Dermis microvascular lymphatic vessel endothelial cell (primary cell): ENCODE results near the gene HS6ST3. TPM values are rescaled to one million over a fixed set of nuclear protein-coding genes. Genes with fewer than 3 reads are reported as not detected.

Experiments
- DNase-seq, 2 donors: peaks; one replicate each; pipeline versions ENCODE4 v3.0.0 to v3.0.0-alpha.2; 2010; ENCODE audit warnings: low read depth in 2 of 2
- total RNA-seq: library from RNA; depleted of rRNA; stranded (reverse); fragments of >200 nt; gene quantifications from 2 replicates; pipeline ENCODE4 v1.2.1, GENCODE V29; 2014

HS6ST3 gene
- total RNA-seq, 1 donor from 2014 or later = under 0.01 TPM

- DNase-seq = no peak
Observed at GRCh38 chr13:96297360-96297759, 207.5 kb downstream of the HS6ST3 start.

- no peak for DNase-seq
Observed at GRCh38 chr13:96299235-96299634, 209.3 kb downstream of the HS6ST3 start.

- DNase-seq = no peak
Observed at GRCh38 chr13:96308568-96308967, 218.7 kb downstream of the HS6ST3 start.

GRCh38 chr13:96314974-96315373, 225.1 kb downstream of the HS6ST3 start:
- no peak for DNase-seq

DNA sequence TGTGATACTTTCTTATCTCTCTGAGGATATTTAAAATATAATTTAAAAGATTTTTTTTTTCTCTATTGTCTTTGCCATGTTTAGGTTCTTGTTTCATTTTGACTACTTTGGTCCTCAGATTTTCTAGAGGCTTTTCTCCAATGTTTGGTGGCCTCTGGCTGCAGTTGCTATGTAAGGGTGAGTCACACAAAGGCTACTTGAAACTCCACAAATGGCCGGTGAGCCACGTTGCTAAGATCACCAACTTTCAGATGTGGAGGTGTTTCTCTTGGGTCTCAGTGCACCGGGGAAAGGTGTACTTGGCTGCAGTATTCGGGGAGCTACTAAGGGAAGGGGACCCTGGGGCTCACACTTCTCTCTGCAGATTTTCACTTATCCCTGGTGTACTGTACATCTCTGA, 248.1 kb downstream of the HS6ST3 start:
- no peak for DNase-seq

- no peak for DNase-seq
Observed at GRCh38 chr13:96342286-96342685, 252.4 kb downstream of the HS6ST3 start.

DNA sequence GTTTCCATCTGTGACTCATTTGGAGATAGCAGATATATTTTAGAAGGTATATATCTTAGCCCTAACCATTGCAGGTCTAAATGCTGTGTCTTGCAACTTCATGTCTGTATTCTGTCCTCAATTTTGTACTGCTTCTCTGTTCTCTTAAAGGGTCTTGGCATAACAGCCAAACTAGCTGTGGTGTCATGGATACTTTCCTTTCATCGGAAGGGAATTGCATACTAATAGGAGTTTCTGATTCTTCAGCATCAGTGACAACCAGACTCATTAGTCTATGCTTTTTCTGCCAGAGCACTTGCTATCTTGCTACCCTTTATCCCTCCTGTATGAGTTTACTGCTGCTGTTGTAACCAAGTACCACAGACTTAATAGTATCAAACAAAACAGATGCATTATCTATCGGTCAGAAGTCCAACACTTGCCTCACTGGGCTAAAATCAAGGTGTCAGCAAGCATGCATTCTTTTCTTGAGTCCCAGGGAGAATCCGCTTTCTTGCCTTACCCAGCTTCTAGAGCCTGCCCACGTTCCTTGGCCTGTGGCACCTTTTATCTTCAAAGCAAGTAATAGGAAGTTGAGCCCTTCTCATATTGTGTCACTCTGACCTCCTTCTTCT, 253.1 kb downstream of the HS6ST3 start:
- DNase-seq = no peak

- DNase-seq = no peak
Observed at GRCh38 chr13:96346921-96347320, 257.0 kb downstream of the HS6ST3 start.

- DNase-seq = no peak
Observed at GRCh38 chr13:96373597-96373996, 283.7 kb downstream of the HS6ST3 start.

- DNase-seq = no peak
Observed at GRCh38 chr13:96377835-96378234, 287.9 kb downstream of the HS6ST3 start.

- no peak for DNase-seq
Observed at GRCh38 chr13:96379967-96380366, 290.1 kb downstream of the HS6ST3 start.

DNA sequence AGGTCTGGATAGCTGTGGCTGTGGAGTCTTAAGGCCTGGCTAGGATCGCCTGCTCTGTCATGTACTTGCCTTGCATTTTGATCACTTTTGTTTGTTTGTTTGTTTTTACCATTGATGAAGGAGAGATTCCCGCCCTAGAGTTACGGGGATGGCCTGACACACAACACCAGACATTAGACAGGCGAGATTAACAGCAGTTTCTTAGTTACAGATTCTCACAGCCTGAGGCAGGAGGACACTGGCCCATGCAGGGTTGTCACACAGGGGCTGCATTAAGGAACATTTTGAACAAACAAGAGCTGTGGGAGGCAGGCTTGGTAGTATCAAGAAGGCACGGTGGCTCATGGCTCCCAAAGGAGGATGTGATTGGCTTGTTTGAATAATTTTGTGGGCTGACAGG, 291.8 kb downstream of the HS6ST3 start:
- no peak for DNase-seq

GRCh38 chr13:96388598-96388997, 298.7 kb downstream of the HS6ST3 start:
- DNase-seq = no peak

DNA sequence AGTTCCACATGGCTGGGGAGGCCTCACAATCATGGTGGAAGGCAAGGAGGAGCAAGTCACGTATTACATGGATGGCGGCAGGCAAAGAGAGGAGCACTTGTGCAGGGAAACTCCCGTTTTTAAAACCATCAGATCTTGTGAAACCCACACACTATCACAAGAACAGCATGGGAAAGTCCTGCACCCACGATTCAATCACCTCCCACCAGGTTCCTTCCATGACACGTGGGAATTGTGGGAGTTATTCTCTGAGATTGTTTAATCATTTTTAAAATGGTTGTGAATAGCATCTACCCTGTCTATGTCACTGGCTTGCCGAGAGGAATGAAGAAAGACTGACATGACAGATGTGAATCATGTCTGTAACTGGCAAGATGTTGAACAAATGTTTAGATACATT, 301.7 kb downstream of the HS6ST3 start:
- no peak for DNase-seq

GRCh38 chr13:96397807-96398206, 307.9 kb downstream of the HS6ST3 start:
- DNase-seq = no peak

DNA sequence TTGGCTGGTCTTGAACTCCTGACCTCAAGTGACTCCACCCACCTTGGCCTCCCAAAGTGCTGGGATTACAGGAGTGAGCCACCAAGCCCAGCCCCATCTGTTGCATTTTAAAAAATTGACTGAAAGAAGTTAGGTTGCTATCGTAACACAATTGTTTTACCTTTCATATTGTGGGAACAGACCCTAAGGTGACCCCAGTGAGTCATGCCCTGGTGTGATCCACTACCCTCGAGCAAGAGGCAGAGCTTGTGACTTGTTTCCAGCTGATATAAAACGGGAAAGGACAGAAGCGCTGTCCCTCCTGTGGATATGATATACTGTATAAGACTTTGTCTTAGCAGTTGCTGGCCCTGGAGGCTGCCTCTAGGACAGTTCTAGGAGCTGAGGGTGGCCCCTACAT, 308.6 kb downstream of the HS6ST3 start:
- DNase-seq = no peak

- no peak for DNase-seq
Observed at GRCh38 chr13:96403241-96403640, 313.3 kb downstream of the HS6ST3 start.

- DNase-seq = no peak
Observed at GRCh38 chr13:96403651-96404050, 313.7 kb downstream of the HS6ST3 start.

- DNase-seq = no peak
Observed at GRCh38 chr13:96415831-96416385, 326.0 kb downstream of the HS6ST3 start.

DNA sequence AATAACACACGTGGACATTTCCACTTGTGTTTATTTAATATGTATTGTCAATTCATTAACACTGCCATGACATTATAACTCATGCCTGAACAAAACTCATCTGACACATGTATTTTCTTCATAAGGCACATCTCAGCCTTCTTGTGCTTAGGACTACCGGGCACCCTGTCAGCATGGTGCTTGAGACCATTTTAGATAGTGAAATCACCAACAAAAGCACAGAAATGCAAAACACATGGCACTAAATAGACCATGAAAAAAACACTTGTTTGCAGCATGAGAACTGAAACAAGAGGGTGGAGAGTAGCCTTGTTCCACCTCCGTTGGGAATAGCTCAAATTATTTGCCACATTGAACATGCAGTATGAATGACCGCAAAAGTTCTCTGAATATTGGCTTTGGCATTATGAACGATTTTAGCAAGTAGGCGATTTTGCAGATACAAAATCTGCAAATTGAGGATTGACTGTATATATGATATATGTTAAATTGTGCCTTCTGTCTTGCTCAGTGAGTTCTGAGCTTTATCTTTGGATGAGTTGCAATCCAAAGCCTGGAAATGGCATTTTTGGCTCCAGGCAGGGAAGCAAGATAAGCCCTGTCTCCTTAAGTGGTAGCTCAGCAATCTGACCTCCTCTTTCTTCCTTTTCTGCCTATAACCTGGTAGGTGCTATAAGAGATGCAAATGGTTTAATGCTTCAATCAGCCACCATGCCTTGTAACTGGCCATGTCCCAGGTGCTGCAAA, 328.2 kb downstream of the HS6ST3 start:
- no peak for DNase-seq

DNA sequence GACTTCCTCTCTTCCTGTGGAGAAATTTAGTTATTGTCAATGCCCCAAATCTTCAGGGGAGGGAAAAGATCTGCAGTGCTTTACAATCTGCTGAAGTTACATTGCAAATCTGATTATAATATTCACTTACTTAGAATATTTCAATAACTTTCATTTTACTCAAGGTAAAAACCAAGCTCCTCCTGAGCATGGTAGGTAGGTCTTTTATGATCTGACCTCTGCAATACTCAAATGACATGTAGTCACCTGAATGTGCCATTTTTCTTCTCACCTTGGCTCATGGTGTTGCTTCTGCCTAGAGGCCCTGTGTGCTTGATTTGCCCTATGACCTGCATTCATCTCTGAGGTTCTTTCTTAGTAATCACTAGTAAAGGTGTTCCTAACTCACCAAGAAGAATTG, 331.4 kb downstream of the HS6ST3 start:
- DNase-seq = no peak

DNA sequence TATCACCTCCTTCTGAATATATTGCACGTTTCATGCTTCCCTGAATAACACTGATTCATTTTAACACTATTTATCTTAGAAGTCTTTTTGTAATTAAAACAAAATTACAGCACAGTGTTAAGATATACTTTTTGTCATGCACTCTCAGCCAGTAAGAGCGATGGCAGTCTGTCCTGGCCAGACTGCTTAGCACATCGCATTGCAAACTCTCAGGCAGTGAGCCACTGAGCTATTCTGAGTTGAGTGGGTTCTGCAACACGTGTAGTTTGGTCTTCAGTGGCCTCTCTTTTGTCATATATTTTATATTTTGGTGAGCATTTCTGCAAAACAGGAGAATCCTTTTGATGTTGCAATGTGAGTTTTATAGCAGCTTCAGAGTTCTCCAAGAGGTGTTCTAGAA, 332.1 kb downstream of the HS6ST3 start:
- no peak for DNase-seq

- no peak for DNase-seq
Observed at GRCh38 chr13:96426167-96426566, 336.3 kb downstream of the HS6ST3 start.
